B cell (primary cell): ENCODE measurements around the gene EML6. TPM values are rescaled to one million over a fixed set of nuclear protein-coding genes. Genes with fewer than 3 reads are reported as not detected.
"Not testable (repeated sequence)": the region's sequence is repeated elsewhere in the genome, so short reads cannot be mapped to it uniquely, and the experiment has no call there.

Source experiments
- ATAC-seq: fragments of 200-7000 bp; cut with Tn5 transposase; one replicate; pipeline ENCODE4 v1.10.0; 2021; ENCODE audit warnings: low read depth, mild to moderate bottlenecking, moderate number of reproducible peaks, moderate library complexity
- CTCF ChIA-PET: fragments of 350-600 bp; sonication (Branson Sonifier 250); formaldehyde crosslinking; loops from one replicate; lab custom pipeline; 2021; ENCODE audit warnings: antibody characterized with exemption, inconsistent platforms; lab: Charles Lee
- POLR2A ChIA-PET: fragments of 350-600 bp; sonication (Branson Sonifier 250); formaldehyde crosslinking; loops from one replicate; lab custom pipeline; 2021; ENCODE audit warnings: antibody characterized with exemption; lab: Charles Lee
- DNase-seq: peaks from one replicate; pipeline ENCODE4 v3.0.0; 2013
- H2AFZ ChIP-seq: 2 replicates; pipeline ENCODE4 v1.6.1; 2012; ENCODE audit warnings: mild to moderate bottlenecking, low read depth, low read length; ENCODE audit not compliant: insufficient read depth, poor library complexity, severe bottlenecking
- H3K27ac ChIP-seq, 2 donors: 1 replicate in 1 of 2; 2 replicates in 1 of 2; pipeline ENCODE4 v1.5.1; 2012 to 2013; ENCODE audit warnings: low read length in 2 of 2, mild to moderate bottlenecking in 2 of 2, moderate library complexity in 1 of 2
- H3K27me3 ChIP-seq, 4 experiments: fragments of 200-600 bp in 1 of 4; sonication (generic) in 1 of 4; replicated peaks in 1 of 4; 1 replicate in 2 of 4; 2 replicates in 2 of 4; pipeline versions ENCODE4 v1.6.1 to v1.7.0; 2013 to 2016; ENCODE audit warnings: low read length in 3 of 4, mild to moderate bottlenecking in 2 of 4, mixed read lengths in 1 of 4, moderate library complexity in 1 of 4; ENCODE audit not compliant: insufficient read depth in 4 of 4, control insufficient read depth in 3 of 4; ENCODE audit errors: control extremely low read depth in 1 of 4
- H3K36me3 ChIP-seq, 2 experiments: replicated peaks in 1 of 2; 1 replicate in 1 of 2; 2 replicates in 1 of 2; pipeline versions ENCODE4 v1.6.1 to v1.7.1; 2013; ENCODE audit warnings: low read length in 1 of 2; ENCODE audit not compliant: insufficient read depth in 2 of 2, control insufficient read depth in 1 of 2; ENCODE audit errors: control extremely low read depth in 1 of 2, extremely low read depth in 1 of 2
- H3K4me1 ChIP-seq, 2 donors: fragments of 200-600 bp in 1 of 2; sonication (generic) in 1 of 2; 1 replicate in 1 of 2; 2 replicates in 1 of 2; pipeline versions ENCODE4 v1.5.1 to v1.6.1; 2013 to 2017; ENCODE audit warnings: low read length in 2 of 2; ENCODE audit not compliant: control insufficient read depth in 2 of 2, insufficient read depth in 2 of 2
- H3K4me2 ChIP-seq: replicated peaks from 2 replicates; pipeline ENCODE3; 2012; ENCODE audit warnings: mild to moderate bottlenecking, low read depth, low read length; ENCODE audit not compliant: poor library complexity, severe bottlenecking
- H3K4me3 ChIP-seq, 5 experiments: fragments of 200-600 bp in 1 of 5; sonication (generic) in 1 of 5; 1 replicate in 3 of 5; 2 replicates in 2 of 5; pipeline versions ENCODE4 v1.5.1 to v1.7.0; 2011 to 2016; ENCODE audit warnings: low read length in 4 of 5, mild to moderate bottlenecking in 4 of 5, low read depth in 2 of 5, control low read depth in 1 of 5, moderate library complexity in 1 of 5; ENCODE audit not compliant: insufficient read depth in 1 of 5; ENCODE audit errors: control extremely low read depth in 1 of 5, extremely low read depth in 1 of 5
- H3K79me2 ChIP-seq: fragments of 200-600 bp; sonication (generic); one replicate; pipeline ENCODE4 v1.6.0; 2016; ENCODE audit warnings: low read length; ENCODE audit not compliant: control insufficient read depth, insufficient read depth
- H3K9ac ChIP-seq: fragments of 200-600 bp; sonication (generic); 2 replicates; pipeline ENCODE4 v1.6.1; 2017; ENCODE audit warnings: mild to moderate bottlenecking, low read length, moderate library complexity
- H3K9me3 ChIP-seq, 3 donors: one replicate each; pipeline versions ENCODE4 v1.6.1 to v1.7.1; 2013; ENCODE audit warnings: low read length in 2 of 3; ENCODE audit not compliant: control insufficient read depth in 2 of 3, insufficient read depth in 1 of 3; ENCODE audit errors: control extremely low read depth in 1 of 3
- H4K20me1 ChIP-seq: 2 replicates; pipeline ENCODE4 v1.6.0; 2012; ENCODE audit warnings: mild to moderate bottlenecking, low read length; ENCODE audit not compliant: insufficient read depth, control insufficient read depth, poor library complexity, severe bottlenecking
- H3K27ac Mint-ChIP-seq: one replicate; pipeline ENCODE4 v1.8.0; 2021; ENCODE audit warnings: mixed read lengths
- H3K27me3 Mint-ChIP-seq: one replicate; pipeline ENCODE4 v1.8.0; 2021; ENCODE audit warnings: mixed read lengths
- H3K4me1 Mint-ChIP-seq: one replicate; pipeline ENCODE4 v1.8.0; 2021; ENCODE audit warnings: mixed read lengths
- H3K4me3 Mint-ChIP-seq: one replicate; pipeline ENCODE4 v1.8.0; 2021; ENCODE audit warnings: mixed read lengths
- H3K9me3 Mint-ChIP-seq: one replicate; pipeline ENCODE4 v1.8.0; 2022; ENCODE audit warnings: mixed read lengths; ENCODE audit not compliant: insufficient read depth
- EZH2 ChIP-seq: IDR thresholded peaks from 2 replicates; pipeline ENCODE4 v1.6.1; 2012; ENCODE audit warnings: borderline replicate concordance, low read depth, mild to moderate bottlenecking, moderate library complexity, low read length; ENCODE audit not compliant: insufficient read depth, poor library complexity, severe bottlenecking
- WGBS: methylation state at CpG from one replicate; pipeline ENCODE4 v1.1.5; 2013; ENCODE audit warnings: missing lambda C conversion rate; ENCODE audit not compliant: insufficient coverage; 5-methylcytosine and 5-hydroxymethylcytosine counted together
- intact Hi-C: fragments of 100-400 bp; cut with micrococcal nuclease; formaldehyde crosslinking; loops from one replicate; pipeline ENCODE4 v1.10.0; 2022
- polyA plus RNA-seq: library from polyadenylated mRNA; depleted of rRNA; stranded (reverse); fragments of >200 nt; gene quantifications from 2 replicates; pipeline ENCODE4 v1.2.3, GENCODE V29; 2012
- total RNA-seq, 2 donors: library from RNA; stranded (reverse); fragments of 120-200 nt in 1 of 2; gene quantifications; 1 replicate in 1 of 2; 2 replicates in 1 of 2; pipeline versions ENCODE4 v1.2.3 to v1.2.4, GENCODE V29; 2013 to 2022
- TF ChIP-seq, protein P1 (sequence below): fragments of 200-600 bp; IDR thresholded peaks from one replicate; pipeline ENCODE4 v1.8.0; 2022; ENCODE audit warnings: antibody characterized with exemption, mild to moderate bottlenecking

EML6 gene
- total and polyA plus RNA-seq, 2 donors (not counting 1 experiment from before 2014, with no cell fraction given), result 42.5 to 53.7 TPM

DNA sequence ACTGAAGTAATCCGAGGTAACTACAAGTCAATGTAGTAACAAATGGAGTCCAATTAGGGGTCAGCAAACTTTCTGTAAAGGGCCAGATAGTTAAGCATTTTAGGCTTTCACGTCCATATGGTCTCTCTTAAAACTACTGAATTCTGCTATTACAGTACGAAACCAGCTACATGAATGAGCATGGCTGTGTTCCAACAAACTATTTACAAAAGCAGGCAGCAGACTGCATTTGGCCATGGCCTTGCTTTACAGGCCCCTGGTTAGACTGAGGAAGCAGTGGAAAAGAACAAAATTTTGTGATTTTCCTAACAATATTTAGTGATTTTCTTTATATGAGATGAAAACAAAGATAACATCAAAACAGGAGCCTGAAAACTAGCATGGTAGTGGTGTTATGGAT lies 262.8 kb downstream of the EML6 start:
- TF ChIP-seq, protein P1, sequence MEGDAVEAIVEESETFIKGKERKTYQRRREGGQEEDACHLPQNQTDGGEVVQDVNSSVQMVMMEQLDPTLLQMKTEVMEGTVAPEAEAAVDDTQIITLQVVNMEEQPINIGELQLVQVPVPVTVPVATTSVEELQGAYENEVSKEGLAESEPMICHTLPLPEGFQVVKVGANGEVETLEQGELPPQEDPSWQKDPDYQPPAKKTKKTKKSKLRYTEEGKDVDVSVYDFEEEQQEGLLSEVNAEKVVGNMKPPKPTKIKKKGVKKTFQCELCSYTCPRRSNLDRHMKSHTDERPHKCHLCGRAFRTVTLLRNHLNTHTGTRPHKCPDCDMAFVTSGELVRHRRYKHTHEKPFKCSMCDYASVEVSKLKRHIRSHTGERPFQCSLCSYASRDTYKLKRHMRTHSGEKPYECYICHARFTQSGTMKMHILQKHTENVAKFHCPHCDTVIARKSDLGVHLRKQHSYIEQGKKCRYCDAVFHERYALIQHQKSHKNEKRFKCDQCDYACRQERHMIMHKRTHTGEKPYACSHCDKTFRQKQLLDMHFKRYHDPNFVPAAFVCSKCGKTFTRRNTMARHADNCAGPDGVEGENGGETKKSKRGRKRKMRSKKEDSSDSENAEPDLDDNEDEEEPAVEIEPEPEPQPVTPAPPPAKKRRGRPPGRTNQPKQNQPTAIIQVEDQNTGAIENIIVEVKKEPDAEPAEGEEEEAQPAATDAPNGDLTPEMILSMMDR, result no peak
- no peak for TF ChIP-seq EZH2
- Mint-ChIP-seq H3K4me3 (no peak overlapping the region), H3K27me3 (no peaks in the 10 kb centered on the region), H3K9me3 (no peaks in the 10 kb centered on the region), H3K4me1 (peaks cover 8% of the 10 kb centered on the region), H3K27ac (no peak overlapping the region)
- no peak for ATAC-seq
- peaks cover 14 to 38% of the 10 kb centered on the region in 2 experiments for H3K36me3 ChIP-seq
- ChIA-PET CTCF (no interaction called here), POLR2A (no interaction called here)
- no peak for DNase-seq
- no peak overlapping the region for H3K9ac ChIP-seq
- peaks cover 33% of the 10 kb centered on the region for H4K20me1 ChIP-seq
- no peak overlapping the region for H3K4me3 ChIP-seq
- WGBS, result 100% methylated on average over 3 of the region's 3 CpGs
- peaks cover 57% of the 10 kb centered on the region for H3K79me2 ChIP-seq
- no peaks in the 10 kb centered on the region for H3K27me3 ChIP-seq
- H2AFZ ChIP-seq, result no peak overlapping the region
- peaks cover 0 to 3% of the 10 kb centered on the region in 2 donors for H3K4me1 ChIP-seq
- intact Hi-C loops, result no loop called here
- no peaks in the 10 kb centered on the region for H3K9me3 ChIP-seq
- no peak overlapping the region for H3K27ac ChIP-seq
- H3K4me2 ChIP-seq, result no peak overlapping the region

DNA sequence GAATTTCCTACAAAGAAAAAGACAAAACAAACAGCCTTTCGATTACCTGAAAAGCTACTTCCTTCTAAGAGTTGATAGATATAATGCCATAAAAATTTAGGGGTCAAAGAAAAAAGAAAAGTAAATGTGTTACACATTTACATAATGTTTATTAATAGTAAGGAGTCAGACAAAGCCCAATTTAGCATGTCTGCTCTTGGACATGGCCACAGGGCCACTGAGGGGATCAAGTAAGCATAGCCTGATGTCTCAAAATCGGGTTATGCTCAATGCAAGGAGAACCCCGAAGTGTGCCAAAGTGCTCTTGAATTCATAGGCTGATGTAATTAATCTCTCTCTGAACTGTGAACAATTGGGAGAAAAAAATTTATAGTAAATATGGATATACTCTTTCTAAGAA lies 265.1 kb downstream of the EML6 start:
- ChIA-PET CTCF (no interaction called here), POLR2A (no interaction called here)
- Histone ChIP-seq H3K4me1 (peaks cover 0 to 3% of the 10 kb centered on the region in 2 donors), H3K27me3 (no peaks in the 10 kb centered on the region), H3K79me2 (peaks cover 81% of the 10 kb centered on the region), H3K27ac (no peak overlapping the region), H3K36me3 (peaks cover 8 to 27% of the 10 kb centered on the region in 2 experiments), H4K20me1 (peaks cover 54% of the 10 kb centered on the region), H2AFZ (no peak overlapping the region), H3K9me3 (no peaks in the 10 kb centered on the region), H3K4me3 (no peak overlapping the region), H3K4me2 (no peak overlapping the region), H3K9ac (no peak overlapping the region)
- Mint-ChIP-seq H3K4me1 (peaks cover 16% of the 10 kb centered on the region), H3K27ac (no peak overlapping the region), H3K4me3 (no peak overlapping the region), H3K27me3 (no peaks in the 10 kb centered on the region), H3K9me3 (no peaks in the 10 kb centered on the region)
- WGBS, result 100% methylated on average over 1 of the region's 3 CpGs
- intact Hi-C loops, result no loop called here
- TF ChIP-seq EZH2, result no peak
- TF ChIP-seq, protein P1, result no peak
- ATAC-seq, result no peak
- no peak for DNase-seq

DNA sequence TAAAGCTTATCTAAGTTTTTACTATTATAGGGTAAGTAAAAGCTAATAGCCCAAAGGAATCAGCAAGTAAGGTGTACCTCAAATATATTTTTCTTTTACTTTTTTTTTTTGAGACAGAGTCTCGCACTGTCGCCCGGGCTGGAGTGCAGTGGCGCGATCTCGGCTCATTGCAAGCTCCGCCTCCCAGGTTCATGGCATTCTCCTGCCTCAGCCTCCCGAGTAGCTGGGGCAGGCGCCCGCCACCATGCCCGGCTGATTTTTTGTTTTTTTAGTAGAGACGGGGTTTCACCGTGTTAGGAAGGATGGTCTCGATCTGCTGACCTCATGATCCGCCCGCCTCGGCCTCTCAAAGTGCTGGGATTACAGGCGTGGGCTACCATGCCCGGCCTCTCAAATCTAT lies 267.2 kb downstream of the EML6 start:
- H3K4me2 ChIP-seq, H3K4me3 ChIP-seq, H3K4me1 ChIP-seq, H3K27ac ChIP-seq, CTCF ChIA-PET, ATAC-seq, H3K27me3 ChIP-seq, intact Hi-C loops, H3K9me3 Mint-ChIP-seq, H3K9ac ChIP-seq, H3K27me3 Mint-ChIP-seq, H3K9me3 ChIP-seq, DNase-seq, H2AFZ ChIP-seq, H3K4me3 Mint-ChIP-seq, H3K27ac Mint-ChIP-seq: not testable (repeated sequence)
- H4K20me1 ChIP-seq, result peaks cover 60% of the 10 kb centered on the region
- peaks cover 7 to 18% of the 10 kb centered on the region in 2 experiments for H3K36me3 ChIP-seq
- WGBS, result 99% methylated on average over 14 of the region's 19 CpGs
- POLR2A ChIA-PET, result interaction anchor here (0.6 kb wide), 1 partner anchor 160 kb away, joined by 6 read pairs; no protein-coding TSS in a partner anchor
- H3K4me1 Mint-ChIP-seq, result peaks cover 28% of the 10 kb centered on the region
- H3K79me2 ChIP-seq, result peaks cover 91% of the 10 kb centered on the region
